Erythroblast (primary cell): ENCODE results near the gene TIMELESS.
"Not testable (repeated sequence)": the region's sequence is repeated elsewhere in the genome, so short reads cannot be mapped to it uniquely, and the experiment has no call there.

Experiments
- DNase-seq, 2 experiments: peaks; one replicate each; lab custom pipeline; 2025; lab: John Stamatoyannopoulos, UW
- GATA1 ChIP-seq: IDR thresholded peaks from 2 replicates; pipeline ENCODE4 v1.6.1; 2011; ENCODE audit warnings: low read depth, mild to moderate bottlenecking, control low read depth, low read length, moderate library complexity
- POLR2A ChIP-seq: IDR thresholded peaks from 2 replicates; pipeline ENCODE4 v1.6.1; 2011; ENCODE audit warnings: mild to moderate bottlenecking, low read length

TIMELESS gene

DNA sequence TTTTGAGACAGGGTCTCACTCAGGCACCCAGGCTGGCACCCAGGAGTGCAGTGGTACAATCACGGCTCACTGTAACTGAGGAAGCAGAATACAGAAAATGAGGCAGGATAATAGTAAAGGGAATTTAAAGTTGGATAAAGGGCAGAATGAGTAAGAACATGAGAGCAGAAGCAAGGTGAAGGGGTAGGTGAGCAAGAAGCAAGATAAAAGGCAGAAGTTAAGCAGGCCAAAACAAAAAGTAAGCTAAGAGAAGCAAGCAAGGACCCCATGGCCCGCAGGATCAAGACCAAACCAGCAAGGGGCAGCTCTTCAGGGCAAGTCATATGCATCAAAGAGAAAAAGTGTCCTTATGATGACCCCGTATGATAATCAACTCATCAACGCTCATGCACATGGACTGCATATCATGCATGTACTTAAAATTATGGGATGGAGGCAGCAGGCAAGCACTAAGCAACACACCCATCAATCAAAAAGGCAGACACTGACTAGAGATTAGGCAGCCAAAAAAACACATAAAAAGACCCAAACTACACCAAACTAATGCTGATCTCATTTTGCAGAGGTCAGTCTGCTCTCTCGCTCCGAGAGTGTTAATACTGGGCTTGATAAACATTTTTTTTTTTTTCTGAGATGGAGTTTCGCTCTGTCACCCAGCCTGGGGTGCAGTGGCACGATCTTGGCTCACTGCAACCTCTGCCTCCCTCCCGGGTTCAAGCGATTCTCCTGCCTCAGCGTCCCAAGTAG is 11.6 kb downstream of the TIMELESS start:
- no peak for TF ChIP-seq GATA1
- no peak for TF ChIP-seq POLR2A
- DNase-seq = peak; percentile 83 to 91

GRCh38 chr12:56434828-56435227 is 14.4 kb downstream of the TIMELESS start:
- TF ChIP-seq POLR2A = no peak
- DNase-seq = no peak

GRCh38 chr12:56431850-56432249 is 17.4 kb downstream of the TIMELESS start:
- no peak for DNase-seq

DNA sequence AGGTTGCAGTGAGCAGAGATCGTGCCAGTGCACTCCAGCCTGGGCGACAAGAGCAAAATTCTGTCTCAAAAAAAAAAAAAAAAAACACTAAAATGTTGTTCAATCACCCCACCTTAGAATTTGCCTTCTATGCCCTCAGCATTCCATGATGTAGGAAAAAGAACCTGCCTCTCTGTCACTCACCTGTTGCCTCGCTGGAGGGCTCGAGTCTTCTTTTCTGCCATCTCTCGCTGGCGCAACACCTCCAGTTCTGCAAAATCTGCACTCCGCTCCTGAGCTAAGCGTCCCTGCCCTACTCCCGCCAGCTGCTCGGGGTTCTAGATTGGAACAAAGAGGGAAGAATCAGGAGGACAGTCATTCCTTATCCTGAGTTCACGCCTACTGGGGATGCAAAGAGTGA is 17.9 kb downstream of the TIMELESS start:
- no peak for DNase-seq
- TF ChIP-seq POLR2A = no peak
- TF ChIP-seq GATA1 = no peak

More at GRCh38 chr12:56431850-56432249, 17.4 kb downstream of the TIMELESS start:
- TF ChIP-seq GATA1 = no peak

GRCh38 chr12:56425940-56426438 is 23.2 kb downstream of the TIMELESS start:
- no peak for TF ChIP-seq POLR2A
- no peak for TF ChIP-seq GATA1
- DNase-seq = no peak

DNA sequence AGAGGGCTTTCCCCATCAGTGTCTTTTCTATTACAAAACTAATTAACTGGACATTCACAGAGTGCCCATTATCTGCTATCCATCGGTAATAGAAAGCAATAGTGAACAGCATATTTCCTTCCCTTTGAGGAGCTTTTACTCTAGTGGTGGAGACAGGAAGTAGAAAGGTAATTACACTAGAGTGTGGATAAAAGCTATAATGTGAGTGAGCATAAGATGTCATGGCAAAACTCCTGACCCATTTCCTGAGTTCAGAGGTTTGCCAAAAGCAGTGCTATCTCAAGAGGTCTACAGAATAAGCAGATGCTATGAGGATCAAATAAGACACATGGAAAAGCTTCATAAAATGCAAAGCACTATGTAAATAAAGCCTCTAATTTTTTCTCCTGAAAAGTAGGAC is 24.0 kb downstream of the TIMELESS start:
- no peak for DNase-seq

GRCh38 chr12:56420411-56420810 is 28.8 kb downstream of the TIMELESS start:
- no peak for DNase-seq
- no peak for TF ChIP-seq GATA1
- no peak for TF ChIP-seq POLR2A

More for the DNA sequence above, 24.0 kb downstream of the TIMELESS start:
- TF ChIP-seq GATA1 (no peak), POLR2A (no peak)

- DNase-seq = no peak
- TF ChIP-seq GATA1 (no peak), POLR2A (no peak)
These were observed 31.5 kb downstream of the TIMELESS start for GRCh38 chr12:56417739-56418138.

DNA sequence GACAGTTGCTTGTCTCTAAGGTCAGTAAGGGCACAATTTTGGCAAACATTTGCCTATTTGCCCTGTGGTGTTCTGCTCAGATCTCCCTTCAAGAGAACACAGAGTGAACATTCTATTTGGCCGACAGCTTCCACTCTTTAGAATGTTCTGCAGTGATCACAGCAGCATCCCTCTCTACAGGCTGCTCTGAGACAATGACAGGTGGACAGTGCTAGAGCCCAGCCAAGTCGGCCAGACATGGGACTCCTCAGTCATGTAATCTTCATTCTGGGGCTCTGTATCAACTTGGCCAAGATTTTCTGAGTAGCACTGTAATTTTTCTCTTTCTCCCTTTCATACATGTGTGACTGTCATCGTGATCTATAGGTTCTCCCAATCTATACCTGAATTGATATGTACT is 34.8 kb downstream of the TIMELESS start:
- TF ChIP-seq GATA1 (no peak), POLR2A (no peak)
- DNase-seq = no peak

DNA sequence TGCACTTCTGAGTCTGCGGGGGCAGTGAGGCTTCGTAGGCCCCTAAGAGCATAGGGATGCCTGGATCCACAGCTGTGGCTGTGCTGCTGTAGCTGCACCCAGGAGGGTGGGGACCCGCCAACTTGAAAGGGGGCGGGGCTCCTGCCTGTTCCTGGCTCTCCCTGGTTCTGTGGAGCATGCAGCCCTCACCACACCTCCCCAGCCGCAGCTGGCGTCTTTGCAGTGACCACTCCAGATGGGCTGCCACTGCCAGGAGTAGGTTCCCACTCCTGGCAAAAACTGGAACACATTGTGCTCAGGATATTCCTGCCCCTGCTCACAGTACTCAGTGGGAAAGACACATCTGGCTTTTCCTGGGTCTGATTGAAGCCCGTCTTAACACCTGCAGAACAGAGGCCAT is 35.8 kb downstream of the TIMELESS start:
- no peak for TF ChIP-seq GATA1
- no peak for TF ChIP-seq POLR2A
- no peak for DNase-seq

- TF ChIP-seq POLR2A (no peak), GATA1 (no peak)
- DNase-seq = no peak
These were observed 37.2 kb downstream of the TIMELESS start for GRCh38 chr12:56411781-56412639.

GRCh38 chr12:56410768-56411167 is 38.5 kb downstream of the TIMELESS start:
- DNase-seq = no peak
- TF ChIP-seq POLR2A (no peak), GATA1 (no peak)

- DNase-seq = no peak
These were observed 40.3 kb downstream of the TIMELESS start for GRCh38 chr12:56408799-56409417.

GRCh38 chr12:56404227-56404626 is 45.0 kb downstream of the TIMELESS start:
- not testable (repeated sequence) for DNase-seq

More at GRCh38 chr12:56408799-56409417, 40.3 kb downstream of the TIMELESS start:
- TF ChIP-seq GATA1 = no peak
- TF ChIP-seq POLR2A = no peak

DNA sequence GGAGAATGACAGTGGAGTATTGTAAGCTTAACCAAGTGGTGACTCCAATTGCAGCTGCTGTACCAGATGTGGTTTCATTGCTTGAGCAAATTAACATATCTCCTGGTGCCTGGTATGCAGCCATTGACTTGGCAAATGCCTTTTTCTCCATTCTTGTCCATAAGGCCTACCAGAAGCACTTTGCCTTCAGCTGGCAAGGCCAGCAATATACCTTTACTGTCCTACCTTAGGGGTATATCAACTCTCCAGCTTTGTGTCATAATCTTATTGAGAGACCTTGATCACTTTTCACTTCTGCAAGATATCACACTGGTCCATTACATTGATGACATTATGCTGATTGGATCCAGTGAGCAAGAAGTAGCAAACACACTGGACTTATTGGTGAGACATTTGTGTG is 47.6 kb downstream of the TIMELESS start:
- DNase-seq = not testable (repeated sequence)

GRCh38 chr12:56401125-56401524 is 48.1 kb downstream of the TIMELESS start:
- not testable (repeated sequence) for DNase-seq

- DNase-seq = not testable (repeated sequence)
These were observed 49.8 kb downstream of the TIMELESS start for GRCh38 chr12:56399466-56399865.
